Measurements from ENCODE around the gene DLK1. TPM values are rescaled to one million over a fixed set of nuclear protein-coding genes. Genes with fewer than 3 reads are reported as not detected.
A peak's percentile ranks its signal among the peaks of the same experiment; 100 is the strongest.

The DLK1 gene
- total RNA-seq, 1 donor from 2014 or later: 4.4 TPM

- Mint-ChIP-seq H3K4me1 (peaks cover 46% of the 10 kb centered on the region), H3K27ac (ENCODE audit: unreplicated experiment) (no peak overlapping the region), H3K9me3 (no peaks in the 10 kb centered on the region), H3K36me3 (ENCODE audit: low read depth) (no peaks in the 10 kb centered on the region), H3K4me3 (no peak overlapping the region), H3K27me3 (ENCODE audit: low read depth) (no peaks in the 10 kb centered on the region)
- no peak for DNase-seq (ENCODE audit: low read depth, low spot score)
- no peak for TF ChIP-seq CTCF (conservative IDR thresholded peaks at IDR 0.05)
Measured at GRCh38 chr14:100679707-100680438, 46.8 kb upstream of the DLK1 start.

- Mint-ChIP-seq H3K4me3 (no peak overlapping the region), H3K27me3 (ENCODE audit: low read depth) (no peaks in the 10 kb centered on the region), H3K36me3 (ENCODE audit: low read depth) (no peaks in the 10 kb centered on the region), H3K27ac (ENCODE audit: unreplicated experiment) (peak overlapping the region; percentile 92), H3K9me3 (no peaks in the 10 kb centered on the region), H3K4me1 (peaks cover 44% of the 10 kb centered on the region)
- DNase-seq (ENCODE audit: low read depth, low spot score): no peak
- TF ChIP-seq CTCF (conservative IDR thresholded peaks at IDR 0.05): no peak
Measured at GRCh38 chr14:100680439-100681051, 46.1 kb upstream of the DLK1 start.

GRCh38 chr14:100681111-100681510 lies 45.6 kb upstream of the DLK1 start:
- Mint-ChIP-seq H3K27me3 (ENCODE audit: low read depth) (no peaks in the 10 kb centered on the region), H3K4me1 (peaks cover 40% of the 10 kb centered on the region), H3K27ac (ENCODE audit: unreplicated experiment) (peak overlapping the region; percentile 92), H3K9me3 (no peaks in the 10 kb centered on the region), H3K4me3 (no peak overlapping the region), H3K36me3 (ENCODE audit: low read depth) (no peaks in the 10 kb centered on the region)
- DNase-seq (ENCODE audit: low read depth, low spot score): no peak
- TF ChIP-seq CTCF (conservative IDR thresholded peaks at IDR 0.05): no peak

DNA sequence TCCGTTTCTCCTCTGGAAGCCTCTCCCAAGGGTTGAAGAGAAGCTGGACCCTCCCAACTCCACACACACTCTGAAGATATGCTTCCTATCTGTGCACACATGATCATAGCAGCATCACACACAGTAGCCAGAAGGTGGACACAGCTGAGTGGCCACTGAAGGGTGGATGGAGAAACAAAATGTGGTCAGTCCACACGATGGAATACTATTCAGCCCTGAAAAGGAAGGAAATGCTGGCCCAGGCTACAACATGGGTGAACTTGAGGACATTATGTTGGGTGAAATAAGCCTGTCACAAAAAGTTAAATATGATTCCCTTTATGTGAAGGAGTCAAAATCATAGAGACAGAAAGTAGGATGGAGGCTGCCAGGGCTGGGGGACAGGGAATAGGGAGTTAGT lies 43.9 kb upstream of the DLK1 start:
- Mint-ChIP-seq H3K27me3 (ENCODE audit: low read depth) (no peaks in the 10 kb centered on the region), H3K4me3 (no peak overlapping the region), H3K4me1 (peaks cover 45% of the 10 kb centered on the region), H3K9me3 (no peaks in the 10 kb centered on the region), H3K27ac (ENCODE audit: unreplicated experiment) (no peak overlapping the region), H3K36me3 (ENCODE audit: low read depth) (no peaks in the 10 kb centered on the region)
- DNase-seq (ENCODE audit: low read depth, low spot score): no peak
- no peak for TF ChIP-seq CTCF (conservative IDR thresholded peaks at IDR 0.05)

DNA sequence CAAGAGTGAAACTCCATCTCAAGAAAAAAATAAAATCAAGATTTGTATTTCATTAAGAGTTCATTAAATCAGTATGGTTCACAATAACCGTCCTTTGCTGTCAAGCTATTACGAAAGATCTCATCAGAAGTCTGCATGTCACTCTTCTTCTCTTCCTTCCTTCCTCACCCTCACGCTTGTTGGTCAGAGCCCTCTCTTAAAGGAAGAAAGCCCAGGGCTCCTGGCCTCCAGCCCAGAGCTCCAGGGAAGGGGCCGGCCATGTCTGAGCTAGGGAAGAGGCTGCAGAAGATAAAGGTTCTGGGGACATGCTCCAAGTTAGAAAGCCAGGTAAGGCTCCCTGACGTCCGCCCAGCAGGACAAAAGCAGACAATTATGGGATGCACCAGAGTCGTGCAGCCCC lies 43.1 kb upstream of the DLK1 start:
- H3K9me3 Mint-ChIP-seq: no peaks in the 10 kb centered on the region
- H3K36me3 Mint-ChIP-seq (ENCODE audit: low read depth): no peaks in the 10 kb centered on the region
- no peak overlapping the region for H3K4me3 Mint-ChIP-seq
- H3K27ac Mint-ChIP-seq (ENCODE audit: unreplicated experiment): no peak overlapping the region
- DNase-seq (ENCODE audit: low read depth, low spot score): no peak
- H3K4me1 Mint-ChIP-seq: peaks cover 46% of the 10 kb centered on the region
- TF ChIP-seq CTCF (conservative IDR thresholded peaks at IDR 0.05): no peak
- no peaks in the 10 kb centered on the region for H3K27me3 Mint-ChIP-seq (ENCODE audit: low read depth)

Data from neural crest cell (in vitro differentiated cells).